ENCODE measurements around the gene TNFRSF18.
"Not testable (repeated sequence)": the region's sequence is repeated elsewhere in the genome, so short reads cannot be mapped to it uniquely, and the experiment has no call there.

The TNFRSF18 gene

DNA sequence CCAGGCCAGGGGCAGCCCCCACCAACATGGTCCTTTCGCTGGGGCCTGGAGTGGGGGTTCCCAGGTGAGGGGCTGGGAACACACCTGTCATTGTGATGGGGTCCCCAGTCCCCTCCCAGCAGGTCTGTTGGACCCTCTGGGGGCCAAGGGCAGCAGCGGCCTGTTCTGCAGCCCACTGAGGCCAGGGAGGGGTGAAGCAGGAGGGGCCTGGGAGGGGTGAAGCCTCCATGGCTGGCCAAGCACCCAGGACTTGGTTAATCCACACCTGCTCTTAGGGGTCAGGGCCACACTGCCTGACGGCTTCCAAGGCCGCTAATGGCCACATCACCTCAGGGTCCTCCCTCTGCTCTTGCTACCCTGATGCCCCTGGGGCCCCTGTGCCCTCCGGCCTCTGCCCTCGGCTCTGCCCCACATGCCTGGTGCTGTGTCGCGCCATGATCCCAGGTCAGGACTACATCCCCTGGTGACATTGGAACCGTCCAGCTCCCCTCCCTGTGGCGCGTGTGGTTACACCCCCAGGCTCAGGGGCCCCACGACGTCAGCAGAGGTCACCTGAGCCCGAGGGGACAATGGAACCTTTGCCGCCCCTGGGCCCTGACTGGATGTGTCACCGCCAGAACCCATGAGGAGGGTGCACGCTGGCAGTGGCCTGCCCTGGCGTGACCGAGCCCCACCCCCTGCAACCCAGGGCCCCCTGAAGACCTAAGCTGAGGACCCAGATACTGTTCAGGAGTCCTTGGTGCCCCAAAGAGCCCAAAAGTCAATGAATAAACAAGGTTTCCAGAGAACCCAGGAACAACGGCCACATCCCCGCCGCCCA is 7.0 kb downstream of the TNFRSF18 start:
- DNase-seq (ENCODE audit: insufficient read length, low spot score): no peak
- FAIRE-seq: no peak

DNA sequence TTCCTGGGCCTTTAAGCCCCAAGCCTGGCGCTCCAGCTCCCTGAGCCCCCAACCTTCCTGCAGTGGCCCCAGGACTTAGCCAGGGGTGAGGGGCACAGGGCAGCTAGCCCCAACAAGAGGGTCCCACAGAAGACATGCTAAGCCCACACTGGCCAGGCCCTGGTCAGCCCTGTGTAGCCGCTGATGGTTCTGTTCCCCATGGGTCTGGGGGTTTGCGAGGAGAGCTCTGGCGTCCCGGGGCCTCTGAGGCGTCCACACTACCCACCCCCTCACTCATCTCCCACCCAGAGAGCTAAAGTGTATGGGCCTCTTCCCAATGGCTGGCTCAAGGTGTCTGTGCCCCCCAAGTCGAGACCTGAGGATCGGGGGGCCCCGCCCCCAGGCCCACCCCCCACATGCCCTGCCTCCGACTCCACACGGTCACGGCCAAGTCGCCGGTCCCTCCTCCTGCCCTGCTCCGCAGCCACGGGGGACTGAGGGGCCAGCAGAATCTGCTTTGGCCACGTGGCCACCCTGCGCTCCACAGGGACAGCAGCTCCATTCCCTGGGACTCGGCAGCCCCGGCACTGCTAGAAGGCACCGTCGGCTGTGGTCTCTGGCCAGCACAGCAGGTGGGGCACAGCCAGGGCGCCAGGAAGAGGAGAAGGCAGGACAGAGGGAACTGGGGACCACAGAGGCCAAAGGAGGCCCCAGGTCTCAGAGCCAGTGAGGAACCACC is 7.8 kb downstream of the TNFRSF18 start:
- DNase-seq (ENCODE audit: insufficient read length, low spot score) (no peak), FAIRE-seq (no peak)

DNA sequence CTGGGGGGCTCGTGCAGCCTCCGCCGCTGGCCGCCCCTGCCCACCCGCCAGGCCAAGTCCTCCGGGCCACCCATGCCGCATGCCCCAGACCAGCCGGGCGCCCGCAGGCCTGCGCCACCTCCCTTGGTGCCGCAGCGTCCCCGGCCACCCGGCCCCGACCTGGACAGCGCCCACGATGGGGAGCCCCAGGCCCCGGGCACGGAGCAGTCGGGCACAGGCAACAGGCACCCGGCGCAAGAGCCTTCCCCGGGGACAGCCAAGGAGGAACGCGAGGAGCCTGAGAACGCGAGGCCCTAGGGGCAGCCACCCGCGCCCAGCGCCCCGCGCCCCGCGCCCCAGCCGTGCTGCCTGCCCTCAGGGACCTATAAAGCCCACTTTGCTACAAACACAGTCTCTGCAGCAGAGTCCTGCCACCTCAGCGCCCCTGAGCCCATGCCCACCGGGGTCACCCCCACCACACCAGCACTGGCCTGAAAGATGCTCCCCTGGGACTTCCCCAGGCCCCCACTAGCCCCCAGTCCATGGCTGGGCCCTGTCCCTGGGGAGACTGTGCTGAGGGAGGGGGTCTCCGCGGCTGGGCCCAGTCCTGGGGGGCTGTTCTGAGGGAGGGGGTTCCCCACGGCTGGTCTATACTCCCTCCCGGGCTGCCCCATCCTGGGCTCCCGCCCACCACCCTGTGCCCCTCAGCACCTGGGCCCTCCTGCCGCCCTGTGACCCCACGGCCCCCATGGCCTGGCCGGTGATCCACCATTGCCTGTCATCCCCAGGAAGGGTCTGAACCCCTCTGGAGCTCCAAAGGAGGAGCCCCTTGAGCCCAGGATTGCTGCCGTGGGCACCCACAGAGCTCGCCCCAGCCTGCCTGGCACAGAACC is 8.6 kb downstream of the TNFRSF18 start:
- DNase-seq (ENCODE audit: insufficient read length, low spot score) (no peak), FAIRE-seq (no peak)

DNA sequence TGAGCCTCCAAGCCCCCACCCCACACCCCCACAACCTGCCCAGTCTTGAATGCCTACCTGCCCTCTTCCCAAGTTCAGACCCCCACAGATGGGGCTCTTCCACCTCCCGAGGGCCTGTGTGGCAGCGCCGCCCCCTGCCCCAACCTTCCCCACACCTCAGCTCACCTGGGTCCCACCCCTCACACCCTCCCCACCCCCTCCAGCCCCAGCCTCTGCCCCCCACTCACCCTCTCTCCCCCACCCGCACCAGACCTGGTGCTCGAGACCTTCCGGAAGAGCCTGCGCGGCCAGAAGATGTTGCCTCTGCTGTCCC is 9.2 kb downstream of the TNFRSF18 start:
- FAIRE-seq (no peak), DNase-seq (ENCODE audit: insufficient read length, low spot score) (no peak)

DNA sequence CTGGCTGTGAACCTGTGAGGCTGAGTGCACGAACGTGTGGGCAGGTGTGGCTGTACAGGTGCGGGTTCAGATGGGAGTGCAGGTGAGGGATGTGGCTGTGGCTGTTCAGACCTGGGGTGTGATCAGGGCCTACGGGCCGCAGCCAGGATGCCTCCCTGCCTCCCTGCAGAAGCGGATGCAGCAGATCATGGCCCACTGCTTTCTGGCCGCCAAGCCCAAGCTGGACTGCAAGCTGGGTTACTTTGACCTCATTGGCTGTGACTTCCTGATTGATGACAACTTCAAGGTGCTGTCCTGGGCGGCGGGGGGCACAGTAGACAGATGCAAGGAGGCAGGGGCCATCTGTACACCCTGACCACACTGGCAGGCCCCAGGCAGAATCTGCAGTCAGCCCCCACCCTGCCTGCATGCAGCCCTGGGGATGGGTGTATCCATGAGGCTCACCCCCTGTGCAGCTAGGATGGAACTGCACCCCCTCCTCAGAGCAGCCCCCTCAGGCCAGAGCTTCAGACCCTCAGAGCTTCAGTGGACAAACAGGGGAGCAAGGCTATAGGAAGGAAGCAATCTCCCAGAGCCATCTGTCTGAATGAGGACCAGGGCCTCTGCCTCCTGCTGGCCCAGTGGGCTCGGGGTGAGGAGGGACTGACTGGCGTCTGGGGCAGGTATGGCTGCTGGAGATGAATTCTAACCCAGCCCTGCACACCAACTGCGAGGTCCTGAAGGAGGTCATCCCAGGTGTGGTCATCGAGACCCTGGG is 9.8 kb downstream of the TNFRSF18 start:
- DNase-seq (ENCODE audit: insufficient read length, low spot score) (no peak), FAIRE-seq (peak; percentile 16)

DNA sequence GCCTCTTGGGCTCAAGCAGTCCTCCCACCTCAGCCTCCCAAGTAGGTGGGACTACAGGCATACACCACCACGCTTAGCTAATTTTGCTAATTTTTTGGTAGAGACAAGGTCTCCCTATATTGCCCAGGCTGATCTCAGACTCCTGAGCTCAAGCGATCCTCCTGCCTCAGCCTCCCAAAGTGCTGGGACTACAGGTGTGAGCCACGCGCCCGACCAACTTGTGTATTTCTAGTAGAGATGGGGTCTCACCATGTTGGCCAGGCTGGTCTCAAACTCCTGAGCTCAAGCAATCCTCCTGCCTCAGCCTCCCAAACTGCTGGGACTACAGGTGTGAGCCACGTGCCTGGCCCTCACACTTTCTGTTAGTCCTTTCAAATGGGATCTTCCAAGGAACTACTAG is 10.7 kb downstream of the TNFRSF18 start:
- DNase-seq (ENCODE audit: insufficient read length, low spot score); FAIRE-seq: not testable (repeated sequence)

DNA sequence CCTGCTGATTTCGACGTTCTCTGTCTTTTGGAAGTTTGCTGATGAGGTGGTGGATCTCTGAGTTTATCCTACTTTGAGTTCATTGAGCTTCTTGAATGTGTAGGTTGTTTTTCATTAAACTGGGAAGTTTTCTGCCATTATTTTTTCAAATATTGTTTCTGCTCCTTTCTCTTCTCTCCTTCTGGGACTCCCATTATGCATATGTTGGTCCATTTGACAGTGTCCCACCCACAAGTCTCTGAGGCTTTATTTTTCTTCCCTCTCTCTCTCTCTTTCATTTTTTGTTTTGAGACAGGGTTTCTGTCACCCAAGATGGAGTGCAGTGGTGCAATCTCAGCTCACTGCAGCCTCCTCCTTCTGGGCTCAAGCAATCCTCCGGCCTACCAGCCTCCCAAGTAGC is 11.7 kb downstream of the TNFRSF18 start:
- no peak for DNase-seq (ENCODE audit: insufficient read length, low spot score)
- no peak for FAIRE-seq

DNA sequence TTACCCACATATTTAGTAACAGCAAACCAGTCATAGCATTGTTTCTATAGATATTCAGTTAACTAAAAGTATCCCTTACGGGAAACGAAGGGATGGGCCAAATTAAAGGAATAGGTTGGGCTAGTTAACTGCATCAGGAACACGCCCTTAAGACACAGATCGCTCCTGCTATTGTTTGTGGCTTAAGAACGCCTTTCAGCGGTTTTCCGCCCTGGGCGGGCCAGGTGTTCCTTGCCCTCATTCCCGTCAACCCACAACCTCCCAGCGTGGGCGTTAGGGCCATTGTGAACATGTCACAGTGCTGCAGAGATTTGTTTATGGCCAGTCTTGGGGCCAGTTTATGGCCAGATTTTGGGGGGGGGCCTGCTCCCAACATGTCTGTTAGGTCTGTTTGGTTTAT is 14.7 kb downstream of the TNFRSF18 start:
- DNase-seq (ENCODE audit: insufficient read length, low spot score) (no peak), FAIRE-seq (no peak)

DNA sequence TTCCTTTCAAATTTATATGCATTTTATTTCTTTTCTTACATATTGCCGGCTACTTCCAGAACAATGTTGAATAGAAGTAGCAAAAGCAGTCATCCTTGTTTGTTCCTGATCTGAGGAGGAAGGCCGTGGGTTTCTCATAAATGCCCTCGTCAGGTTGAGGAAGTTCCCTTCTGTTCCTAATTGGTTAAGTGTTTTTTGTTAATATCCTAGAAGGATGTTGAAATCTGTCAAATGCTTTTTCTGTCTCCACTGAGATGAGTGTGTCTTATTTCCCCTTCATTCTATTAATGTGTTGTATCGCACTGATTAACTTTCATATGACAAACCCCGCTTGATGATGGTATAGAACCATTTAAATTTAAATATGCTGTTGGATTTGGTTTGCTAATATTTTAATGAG is 17.3 kb downstream of the TNFRSF18 start:
- DNase-seq (ENCODE audit: insufficient read length, low spot score) (no peak), FAIRE-seq (no peak)

DNA sequence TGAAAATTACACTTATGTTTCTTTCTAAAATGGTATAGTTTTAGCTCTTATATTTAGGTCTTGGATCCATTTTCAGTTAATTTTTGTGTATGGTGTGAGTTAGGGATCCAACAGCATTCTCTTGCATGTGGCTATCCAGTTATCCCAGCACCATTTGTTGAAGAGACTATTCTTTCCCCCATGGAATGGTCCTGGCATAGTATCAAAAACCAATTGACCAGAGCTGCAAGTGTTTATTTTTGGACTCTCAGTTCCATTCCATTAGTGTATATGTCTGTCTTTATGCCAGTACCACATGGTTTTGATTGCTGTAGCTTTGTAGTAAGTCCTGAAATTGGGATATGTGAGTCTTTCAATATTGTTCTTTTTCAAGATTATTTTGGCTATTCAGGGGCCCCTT is 18.5 kb downstream of the TNFRSF18 start:
- no peak for FAIRE-seq
- DNase-seq (ENCODE audit: insufficient read length, low spot score): no peak

DNA sequence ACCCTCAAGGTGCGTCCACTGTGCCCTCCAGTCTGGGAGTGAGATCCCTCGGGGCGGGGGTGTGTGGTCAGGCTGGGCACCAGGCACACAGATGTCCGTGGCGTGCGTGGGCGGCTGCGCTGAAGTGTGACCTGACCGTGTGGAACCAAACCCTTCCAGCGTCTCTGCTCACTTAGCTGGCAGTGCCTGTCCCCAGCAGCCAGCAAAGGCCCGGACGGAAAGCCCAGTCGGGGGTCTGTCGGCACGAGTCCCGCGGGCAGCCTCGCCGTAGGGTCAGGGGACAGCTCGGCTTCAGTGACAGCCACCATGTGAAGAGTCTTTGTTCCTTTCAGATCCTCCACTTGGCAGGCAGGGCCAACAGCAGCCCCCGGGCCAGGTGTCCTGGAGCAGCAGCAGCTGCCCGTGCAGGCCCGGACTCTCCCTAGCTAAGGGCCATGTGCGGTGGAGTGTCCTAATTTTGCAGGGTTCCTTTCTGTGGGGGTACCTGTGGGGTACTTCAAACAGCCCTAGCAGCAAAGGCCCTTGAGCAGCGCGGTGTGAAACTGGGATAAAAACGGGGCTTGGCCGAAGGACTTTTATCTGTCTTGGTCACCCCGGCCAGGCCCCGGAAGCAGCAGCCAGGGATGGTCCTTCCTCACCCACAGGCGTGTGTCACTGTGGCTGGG is 21.2 kb downstream of the TNFRSF18 start:
- no peak for DNase-seq (ENCODE audit: insufficient read length, low spot score)
- FAIRE-seq: no peak

DNA sequence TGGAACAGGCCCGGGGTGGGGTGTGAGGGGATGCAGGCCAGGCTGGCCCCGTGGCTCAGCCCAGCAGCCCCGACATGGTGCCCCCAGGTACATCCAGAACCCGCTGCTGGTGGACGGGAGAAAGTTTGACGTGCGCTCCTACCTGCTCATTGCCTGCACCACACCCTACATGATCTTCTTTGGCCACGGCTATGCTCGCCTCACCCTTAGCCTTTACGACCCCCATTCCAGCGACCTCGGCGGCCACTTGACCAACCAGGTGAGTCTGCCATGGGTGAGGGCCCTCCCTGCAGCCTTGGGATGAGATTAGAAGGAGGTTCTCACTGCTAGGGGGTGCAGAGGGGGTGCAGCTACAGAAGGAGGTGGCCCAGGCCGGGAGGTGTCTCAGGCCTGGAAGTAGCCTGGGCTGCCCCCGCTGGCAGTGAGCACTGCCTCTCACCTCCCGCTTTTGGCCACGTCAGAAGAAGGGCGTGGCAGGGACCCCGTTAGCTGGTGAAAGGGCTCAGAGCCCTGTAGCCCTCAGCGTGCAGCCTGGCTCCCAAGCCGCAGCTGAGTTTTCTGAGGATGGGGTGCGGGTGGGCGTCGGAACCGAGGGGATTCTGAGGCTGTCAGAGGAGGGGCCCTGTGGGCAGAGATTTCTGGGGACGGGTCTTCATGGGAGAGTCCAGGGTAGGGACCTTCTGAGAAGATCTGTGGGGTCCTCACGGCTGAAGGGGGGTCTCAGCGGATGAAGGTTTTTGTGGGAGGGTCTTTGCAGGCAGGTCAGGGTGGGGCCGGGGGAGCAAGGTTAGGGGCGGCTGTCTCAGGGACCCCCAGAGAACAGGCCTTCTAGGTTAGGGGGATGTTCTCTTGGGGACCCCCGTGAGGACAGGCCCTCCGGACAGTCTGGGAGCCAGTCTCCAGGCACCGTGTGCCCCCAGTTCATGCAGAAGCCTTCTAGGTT is 22.3 kb downstream of the TNFRSF18 start:
- no peak for DNase-seq (ENCODE audit: insufficient read length, low spot score)
- no peak for FAIRE-seq

DNA sequence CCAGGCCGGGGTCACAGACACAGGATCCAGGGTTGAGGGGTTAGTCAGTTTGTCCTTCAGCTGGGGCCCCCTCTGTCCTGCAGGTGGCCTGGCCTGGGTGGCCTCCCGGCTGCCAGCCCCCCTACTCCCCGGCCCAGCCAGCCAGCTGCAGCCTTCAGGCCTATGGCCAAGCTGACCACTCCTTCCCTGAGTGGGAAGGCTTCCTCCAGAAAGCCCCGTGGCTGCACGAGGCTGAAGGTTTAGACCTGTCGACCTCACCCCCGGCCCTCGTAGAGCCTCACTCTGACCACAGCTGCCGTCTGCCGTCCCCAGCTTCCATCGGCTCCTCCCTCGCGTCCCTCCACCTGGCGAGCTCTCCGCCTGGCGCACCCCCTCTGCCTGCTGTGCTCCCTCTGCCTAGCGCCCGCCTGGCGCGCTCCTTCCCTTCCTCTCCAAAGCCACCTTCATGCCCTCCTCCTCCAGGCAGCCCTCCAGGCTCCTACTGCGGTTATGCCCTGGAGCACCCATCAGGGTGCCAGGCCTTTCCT is 23.1 kb downstream of the TNFRSF18 start:
- no peak for DNase-seq (ENCODE audit: insufficient read length, low spot score)

DNA sequence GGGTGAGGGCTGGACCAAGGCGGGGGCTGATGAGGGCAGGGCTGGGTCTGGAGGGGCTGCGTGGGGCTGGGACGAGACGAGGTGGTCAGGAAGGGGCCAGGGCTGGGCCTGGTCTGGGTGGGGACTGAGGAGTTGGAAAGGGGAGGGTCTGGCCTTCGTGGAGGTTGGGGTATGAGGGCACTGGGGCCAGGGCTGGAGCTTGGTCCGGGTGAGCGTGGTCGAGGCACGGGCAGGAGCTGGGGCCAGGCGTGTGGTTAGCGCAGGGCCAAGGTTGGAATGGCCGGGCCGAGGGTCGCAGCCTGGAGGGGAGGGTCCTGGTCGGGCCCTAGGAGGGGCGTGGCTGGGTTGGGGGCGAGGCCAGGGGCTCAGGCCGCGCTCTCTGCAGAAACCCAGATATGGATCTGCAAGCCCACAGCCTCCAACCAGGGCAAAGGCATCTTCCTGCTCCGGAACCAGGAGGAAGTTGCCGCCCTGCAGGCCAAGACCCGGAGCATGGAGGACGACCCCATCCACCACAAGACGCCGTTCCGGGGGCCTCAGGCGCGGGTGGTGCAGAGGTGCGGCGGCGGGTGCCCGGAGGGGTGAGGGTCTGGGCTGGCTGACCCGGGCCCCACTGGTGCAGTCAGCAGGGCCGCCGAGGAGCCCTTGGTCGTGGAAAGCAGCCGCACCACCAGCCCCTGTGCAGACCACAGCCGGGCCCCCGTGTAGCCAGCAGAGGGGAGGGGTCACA is 23.7 kb downstream of the TNFRSF18 start:
- FAIRE-seq: no peak

More for the DNA sequence above, 23.1 kb downstream of the TNFRSF18 start:
- no peak for FAIRE-seq

DNA sequence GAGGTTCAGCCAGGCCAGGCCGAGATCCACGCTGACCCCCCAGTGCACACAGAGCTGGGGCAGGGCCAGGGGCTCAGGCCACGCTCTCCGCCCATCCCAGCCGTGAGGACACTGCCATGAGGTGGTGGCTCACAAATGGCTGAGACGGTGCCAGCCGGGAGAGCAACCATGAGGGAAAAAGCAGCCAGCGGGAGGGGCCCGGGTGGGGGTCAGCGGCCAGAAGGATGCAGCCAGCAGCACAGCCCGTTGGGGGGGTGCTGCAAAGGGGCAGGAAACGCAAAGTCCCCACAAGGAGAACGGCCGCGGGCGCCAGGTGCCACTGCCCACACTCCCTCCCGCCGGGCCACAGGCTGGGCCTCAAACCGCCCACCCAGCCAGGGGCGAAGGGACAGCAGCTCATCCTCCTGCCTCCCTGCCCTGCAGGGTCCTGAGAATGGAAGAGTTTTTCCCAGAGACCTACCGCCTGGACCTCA is 24.4 kb downstream of the TNFRSF18 start:
- FAIRE-seq (no peak), DNase-seq (ENCODE audit: insufficient read length, low spot score) (no peak)

More for the DNA sequence above, 23.7 kb downstream of the TNFRSF18 start:
- DNase-seq (ENCODE audit: insufficient read length, low spot score): no peak

DNA sequence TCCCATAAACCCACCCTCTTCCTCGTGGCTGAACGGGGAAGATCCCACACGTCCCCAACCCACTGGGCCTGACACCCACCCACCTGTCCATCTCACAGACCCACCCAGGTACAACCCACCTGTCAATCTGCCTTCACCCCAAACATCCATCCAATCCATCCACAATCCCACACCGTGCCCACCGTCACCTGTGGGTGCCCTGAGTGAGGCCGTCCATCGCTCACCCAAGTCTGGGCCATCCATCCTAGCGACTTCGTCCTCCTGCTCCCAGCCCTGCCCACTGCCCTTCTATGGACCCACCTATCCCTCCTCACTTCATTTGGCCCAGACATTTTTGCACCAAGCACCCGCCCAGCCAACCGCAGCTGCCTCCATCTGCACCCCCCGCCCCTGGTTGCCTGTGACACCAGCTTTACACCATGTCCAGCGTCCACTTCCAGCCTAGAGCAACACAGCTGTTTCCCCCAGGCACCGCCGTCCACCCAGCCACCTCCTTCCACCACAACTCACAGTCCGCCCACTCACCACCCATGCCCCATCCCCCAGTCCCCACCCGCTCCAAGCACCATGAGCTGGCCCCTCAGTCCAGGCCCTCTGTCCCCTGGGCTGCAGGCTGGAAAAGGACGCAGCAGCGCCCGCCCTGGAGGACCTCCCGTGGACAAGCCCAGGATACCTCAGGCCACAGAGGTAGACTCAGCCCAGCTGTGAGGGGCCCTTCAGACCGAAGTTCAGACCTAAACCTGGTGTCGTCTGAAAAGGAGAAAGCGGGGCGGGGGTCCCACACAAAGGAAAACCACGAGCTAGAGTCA is 25.1 kb downstream of the TNFRSF18 start:
- DNase-seq (ENCODE audit: insufficient read length, low spot score) (no peak), FAIRE-seq (no peak)

All from HTR-8/SVneo (cell line).